Femur (tissue), 1 donor: ENCODE results near the gene BTAF1.
A peak's percentile ranks its signal among the peaks of the same experiment; 100 is the strongest.

Source experiments
- DNase-seq: peaks from one replicate; pipeline ENCODE4 v3.0.0-alpha.2; 2017

The BTAF1 gene

GRCh38 chr10:91908337-91909116, 15.0 kb upstream of the BTAF1 start:
- DNase-seq, result peak; percentile 87

- DNase-seq, result peak; percentile 60
These were observed 14.4 kb upstream of the BTAF1 start, which contains the start of gene FGFBP3 for GRCh38 chr10:91909117-91909677. Gene FGFBP3 (minus strand): TSS chr10:91909486. CDS start chr10:91908969, 517 bp downstream.

- no peak for DNase-seq
These were observed 13.1 kb upstream of the BTAF1 start for GRCh38 chr10:91910467-91910866.

- DNase-seq, result no peak
These were observed 3.9 kb upstream of the BTAF1 start for GRCh38 chr10:91919651-91920050.

GRCh38 chr10:91924212-91925021, 847 bp downstream of the BTAF1 start:
- no peak for DNase-seq

- no peak for DNase-seq
These were observed 1.4 kb downstream of the BTAF1 start for GRCh38 chr10:91925022-91925320.

GRCh38 chr10:91930939-91931338, 7.4 kb downstream of the BTAF1 start:
- DNase-seq, result no peak

- no peak for DNase-seq
These were observed 8.1 kb downstream of the BTAF1 start for GRCh38 chr10:91931526-91932190.

GRCh38 chr10:91932737-91933136, 9.2 kb downstream of the BTAF1 start:
- DNase-seq, result no peak

GRCh38 chr10:91935886-91936285, 12.3 kb downstream of the BTAF1 start:
- DNase-seq, result no peak

- DNase-seq, result no peak
These were observed 16.1 kb downstream of the BTAF1 start for GRCh38 chr10:91939653-91940052.

GRCh38 chr10:91941426-91941825, 17.9 kb downstream of the BTAF1 start:
- DNase-seq, result no peak

GRCh38 chr10:91944880-91945630, 21.5 kb downstream of the BTAF1 start:
- DNase-seq, result no peak

GRCh38 chr10:91953600-91954160, 30.1 kb downstream of the BTAF1 start:
- no peak for DNase-seq

- no peak for DNase-seq
These were observed 31.5 kb downstream of the BTAF1 start for GRCh38 chr10:91955114-91955513.

- DNase-seq, result no peak
These were observed 33.5 kb downstream of the BTAF1 start for GRCh38 chr10:91957091-91957490.

- DNase-seq, result no peak
These were observed 45.7 kb downstream of the BTAF1 start for GRCh38 chr10:91969297-91969696.

GRCh38 chr10:91974960-91975359, 51.4 kb downstream of the BTAF1 start:
- DNase-seq, result no peak

- DNase-seq, result no peak
These were observed 51.9 kb downstream of the BTAF1 start for GRCh38 chr10:91975438-91975837.

- DNase-seq, result no peak
These were observed 52.9 kb downstream of the BTAF1 start for GRCh38 chr10:91976317-91977051.

- no peak for DNase-seq
These were observed 53.9 kb downstream of the BTAF1 start for GRCh38 chr10:91977491-91977890.

GRCh38 chr10:91978585-91978984, 55.0 kb downstream of the BTAF1 start:
- no peak for DNase-seq
